Activated CD4-positive, CD25-positive, alpha-beta regulatory T cell treated with anti-CD3 and anti-CD28 coated beads, Interleukin-2, amount 50 U/mL, for 72 hours (primary cell): ENCODE data around the gene UNC13B.

ENCODE experiments used
- DNase-seq: peaks from one replicate; pipeline ENCODE4 v3.0.0; 2021

UNC13B gene

DNA sequence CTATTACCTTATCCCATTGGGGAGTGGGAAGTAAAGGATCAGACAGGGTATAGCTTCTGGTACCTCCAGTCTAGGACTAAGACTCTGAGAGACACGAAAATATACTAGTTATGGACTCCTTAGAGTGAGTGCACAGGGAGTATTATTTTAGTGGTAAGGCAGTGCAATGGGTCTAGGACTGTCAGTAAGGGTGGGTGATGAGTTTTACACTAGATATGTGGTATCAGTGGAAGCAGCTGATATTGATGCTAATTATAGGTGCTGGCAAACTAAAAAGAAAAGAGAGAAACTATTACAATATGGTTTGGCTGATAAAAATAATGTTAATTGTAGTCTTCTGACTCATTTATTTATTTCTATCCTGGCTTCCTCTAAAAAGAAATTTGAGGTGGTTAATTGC, 118.6 kb downstream of the UNC13B start:
- no peak for DNase-seq

DNA sequence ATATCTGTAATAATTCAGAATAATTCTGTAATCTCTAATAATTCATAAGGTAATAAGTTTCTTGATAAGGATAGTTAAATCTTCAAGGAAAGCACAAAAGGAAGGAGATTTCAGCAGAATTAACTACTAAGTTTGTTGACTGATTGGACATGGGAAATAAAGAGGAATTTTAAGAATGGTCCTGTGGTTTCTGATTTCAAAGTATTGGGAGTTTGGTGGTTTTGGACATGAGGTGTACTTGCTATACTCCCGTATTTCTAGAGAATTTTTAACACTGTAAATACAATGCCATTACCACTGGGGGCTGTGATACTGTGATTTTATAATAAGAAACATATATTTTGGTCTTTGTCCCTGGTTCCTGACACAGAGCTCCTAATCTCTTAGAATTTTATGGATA, 123.9 kb downstream of the UNC13B start:
- no peak for DNase-seq

DNA sequence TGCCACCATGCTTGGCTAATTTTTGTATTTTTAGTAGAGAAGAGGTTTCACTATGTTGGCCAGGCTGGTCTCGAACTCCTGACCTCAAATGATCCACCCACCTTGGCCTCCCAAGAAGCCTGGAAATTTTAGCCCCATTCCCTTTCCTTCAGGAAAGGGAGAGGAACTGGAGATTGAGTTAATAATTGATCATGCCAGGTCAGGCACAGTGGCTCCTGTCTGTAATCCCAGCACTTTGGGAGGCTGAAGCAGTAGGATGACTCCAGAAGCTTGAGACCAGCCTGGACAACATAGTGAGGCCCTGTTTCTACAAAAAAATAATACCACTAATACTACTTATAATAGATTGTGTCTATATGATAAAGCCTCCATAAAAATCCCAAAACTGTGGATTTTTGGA, 124.6 kb downstream of the UNC13B start:
- no peak for DNase-seq

DNA sequence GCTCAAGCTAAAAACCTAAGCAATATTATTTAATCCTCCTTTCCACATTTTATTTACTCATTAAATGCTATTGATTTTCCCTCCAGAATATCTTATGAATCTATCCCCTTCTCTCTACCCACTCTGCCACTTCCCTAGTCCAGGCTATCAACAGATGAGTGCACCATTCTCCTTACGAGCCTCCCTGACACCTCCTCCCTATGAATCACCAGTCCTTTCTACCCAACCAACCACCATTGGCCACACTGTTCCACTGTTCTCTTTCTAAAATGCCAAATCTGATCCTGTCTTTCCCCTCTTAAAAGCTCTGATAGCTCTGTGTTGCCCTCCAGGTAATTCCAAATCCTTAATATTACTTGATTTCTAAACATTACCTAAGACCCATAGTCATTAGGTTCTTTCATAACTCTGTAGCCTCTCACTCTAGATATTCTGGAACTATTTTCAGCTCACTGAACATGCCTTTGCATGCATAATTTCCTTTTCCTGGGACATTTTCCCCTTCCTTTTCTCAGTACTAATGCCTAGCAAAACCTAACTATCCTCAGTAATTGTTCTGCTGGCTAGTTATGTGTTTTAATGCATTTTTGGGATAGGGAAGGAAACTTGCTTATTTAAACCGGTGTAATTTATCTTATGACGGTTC, 126.3 kb downstream of the UNC13B start:
- no peak for DNase-seq

DNA sequence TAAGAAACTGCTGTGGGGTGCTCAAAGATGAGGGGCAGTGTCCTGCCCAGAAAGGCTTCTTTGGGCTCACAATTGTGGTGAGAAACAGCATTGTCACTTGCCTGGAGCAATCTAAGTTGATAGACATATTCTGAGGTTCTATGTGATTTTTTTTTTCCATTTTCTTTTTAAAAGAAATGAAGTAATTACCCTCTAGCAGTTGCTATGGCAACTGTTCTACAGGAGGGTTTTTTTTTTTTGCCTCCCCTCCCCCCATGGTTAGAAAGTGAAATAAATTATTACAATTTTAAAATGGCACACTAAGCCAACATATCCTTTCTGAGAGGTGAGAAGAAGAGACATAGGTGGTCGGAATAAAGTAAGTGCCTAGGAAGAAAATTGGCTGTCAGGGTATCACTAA, 127.0 kb downstream of the UNC13B start:
- DNase-seq, result no peak

DNA sequence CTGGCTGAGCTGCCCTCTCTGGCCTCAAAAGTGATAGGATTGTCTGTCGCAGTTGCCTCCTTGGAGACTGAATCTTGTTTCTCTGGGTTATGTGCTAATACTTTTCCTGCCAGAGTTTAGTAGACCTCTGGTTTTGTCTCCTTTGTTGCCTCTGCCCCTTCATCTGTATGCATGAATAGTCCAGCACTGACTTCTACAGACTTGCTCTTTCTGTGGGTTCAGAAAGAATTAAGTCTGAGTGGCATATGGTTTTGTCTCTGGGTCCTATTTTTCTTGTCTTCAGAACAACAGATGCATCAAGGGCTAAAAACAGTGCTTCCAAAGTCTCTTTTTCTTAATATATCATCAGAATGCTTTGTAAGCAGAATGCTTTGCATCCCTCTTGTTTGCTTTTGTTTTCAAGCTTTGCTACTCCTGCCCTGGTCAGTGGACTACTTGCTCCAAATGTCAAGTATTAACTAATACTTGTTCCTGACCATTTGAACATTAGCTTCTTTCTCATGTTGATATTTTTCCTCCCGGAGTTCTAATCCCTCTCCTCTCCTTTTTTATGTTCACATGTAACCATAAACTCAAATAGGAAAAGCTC, 131.7 kb downstream of the UNC13B start:
- DNase-seq, result no peak

DNA sequence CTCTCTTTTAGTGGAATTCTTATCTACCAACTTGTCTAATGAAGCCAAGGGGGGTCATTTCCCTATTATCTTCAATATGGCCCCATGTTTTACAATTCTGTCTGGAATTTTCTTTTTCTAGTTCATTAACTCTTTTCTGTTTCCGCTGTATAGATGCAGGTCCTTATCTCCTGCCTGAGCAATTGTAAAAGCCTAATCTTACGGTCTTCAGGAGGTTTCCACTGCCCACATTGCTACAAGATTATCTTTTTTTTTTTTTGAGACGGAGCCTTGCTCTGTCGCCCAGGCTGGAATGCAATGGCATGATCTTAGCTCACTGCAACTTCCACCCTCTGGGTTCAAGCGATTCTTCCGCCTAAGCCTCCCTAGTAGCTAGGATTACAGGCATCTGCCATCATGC, 132.3 kb downstream of the UNC13B start:
- DNase-seq, result no peak

DNA sequence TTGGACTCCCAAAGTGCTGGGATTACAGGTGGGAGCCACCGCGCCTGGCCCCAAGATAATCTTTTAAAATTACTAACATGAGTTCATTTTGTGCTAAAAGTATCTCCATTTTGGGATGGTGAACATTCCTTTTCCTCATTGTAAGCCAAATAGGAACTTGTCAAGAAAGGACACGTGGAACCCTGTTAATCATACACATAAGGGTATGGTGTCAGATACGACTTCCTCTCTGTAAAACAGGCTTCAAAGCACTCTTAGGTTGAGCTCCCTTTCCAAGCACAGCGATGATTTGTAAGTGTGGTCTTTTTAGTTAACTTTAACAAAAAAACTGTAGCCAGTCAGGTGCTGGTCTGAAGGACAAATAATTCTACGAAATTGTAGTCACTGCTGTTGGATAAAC, 132.7 kb downstream of the UNC13B start:
- no peak for DNase-seq

DNA sequence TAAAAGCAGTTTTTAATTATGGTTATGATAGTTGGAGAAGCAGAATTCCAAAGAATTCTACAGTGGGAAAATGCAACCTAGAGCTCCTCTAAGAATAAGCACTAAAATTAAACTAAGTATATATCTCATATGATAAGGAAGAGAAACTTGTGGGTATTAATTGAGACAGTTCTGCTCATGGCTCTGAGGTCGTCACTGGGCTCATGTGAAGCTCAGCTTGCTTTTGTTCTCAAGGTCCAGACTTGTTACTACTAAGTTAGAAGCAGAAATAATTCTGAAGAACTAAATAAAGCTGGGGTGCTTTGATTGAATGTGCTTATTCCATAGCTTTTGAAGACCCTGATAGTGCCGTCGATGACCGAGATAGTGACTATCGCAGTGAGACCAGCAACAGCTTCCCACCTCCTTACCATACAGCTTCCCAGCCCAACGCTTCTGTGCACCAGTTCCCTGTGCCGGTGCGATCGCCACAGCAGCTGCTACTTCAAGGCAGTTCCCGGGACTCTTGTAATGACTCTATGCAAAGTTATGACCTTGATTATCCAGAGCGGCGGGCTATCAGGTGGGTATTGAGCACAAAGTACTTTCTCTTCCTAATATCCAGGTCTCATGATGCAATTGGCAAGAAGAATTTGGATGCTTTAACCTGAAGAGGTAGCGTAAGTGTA, 133.7 kb downstream of the UNC13B start:
- no peak for DNase-seq

DNA sequence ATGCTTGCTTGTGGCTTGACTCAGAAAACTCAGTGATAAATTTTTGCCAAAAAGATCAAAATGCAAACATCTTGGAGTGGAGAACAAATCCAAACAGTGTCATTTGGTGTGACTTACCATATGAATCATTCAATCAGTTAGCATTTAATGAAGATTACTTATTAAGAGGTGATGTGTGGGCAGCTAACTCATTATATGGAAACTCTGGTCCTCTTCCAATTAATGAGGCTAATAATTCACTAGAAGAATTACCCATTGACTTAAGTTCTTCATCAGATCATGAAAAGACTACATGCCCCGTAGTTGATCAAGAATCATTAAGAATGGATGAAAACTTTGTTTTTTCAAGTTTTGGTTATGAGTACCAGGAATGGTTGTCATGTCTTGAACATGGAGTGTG, 141.8 kb downstream of the UNC13B start:
- DNase-seq, result no peak

DNA sequence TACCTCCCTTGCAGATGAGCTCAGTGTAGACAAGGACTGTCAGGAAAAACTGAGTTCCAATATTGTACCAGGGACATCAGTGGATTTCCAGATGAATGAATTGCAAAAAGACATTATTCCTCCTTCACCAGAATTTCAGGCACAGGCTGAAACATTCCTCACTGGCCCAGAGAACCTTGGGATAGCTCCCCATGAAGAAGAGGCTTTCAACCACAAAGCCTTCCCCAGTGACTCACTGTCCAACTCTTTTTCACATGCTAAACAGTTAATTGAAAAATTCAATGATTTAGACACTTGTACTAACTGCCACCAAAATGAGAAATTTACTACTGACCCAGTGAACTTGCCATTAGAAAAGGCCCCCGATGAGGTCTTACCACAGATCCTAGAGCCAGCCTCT, 144.5 kb downstream of the UNC13B start:
- no peak for DNase-seq

DNA sequence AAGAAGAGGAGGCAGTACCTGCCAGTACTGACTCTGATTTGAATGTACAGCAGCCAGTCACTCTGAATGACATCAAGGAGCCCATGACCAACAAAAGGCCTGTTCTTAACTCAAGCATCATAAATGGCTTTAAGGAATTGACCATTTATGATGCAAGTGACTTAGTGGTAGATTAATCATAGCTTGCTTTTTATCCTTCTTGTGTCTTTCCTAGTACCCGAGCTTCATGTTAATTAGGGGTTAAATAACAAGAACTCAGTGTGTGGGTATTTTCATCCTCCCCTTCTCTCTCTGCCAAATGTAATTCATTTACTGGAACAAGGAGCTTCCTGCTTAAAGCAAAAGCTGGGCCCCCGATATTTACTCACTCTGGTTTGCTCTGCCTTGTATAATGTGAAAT, 146.5 kb downstream of the UNC13B start:
- no peak for DNase-seq

DNA sequence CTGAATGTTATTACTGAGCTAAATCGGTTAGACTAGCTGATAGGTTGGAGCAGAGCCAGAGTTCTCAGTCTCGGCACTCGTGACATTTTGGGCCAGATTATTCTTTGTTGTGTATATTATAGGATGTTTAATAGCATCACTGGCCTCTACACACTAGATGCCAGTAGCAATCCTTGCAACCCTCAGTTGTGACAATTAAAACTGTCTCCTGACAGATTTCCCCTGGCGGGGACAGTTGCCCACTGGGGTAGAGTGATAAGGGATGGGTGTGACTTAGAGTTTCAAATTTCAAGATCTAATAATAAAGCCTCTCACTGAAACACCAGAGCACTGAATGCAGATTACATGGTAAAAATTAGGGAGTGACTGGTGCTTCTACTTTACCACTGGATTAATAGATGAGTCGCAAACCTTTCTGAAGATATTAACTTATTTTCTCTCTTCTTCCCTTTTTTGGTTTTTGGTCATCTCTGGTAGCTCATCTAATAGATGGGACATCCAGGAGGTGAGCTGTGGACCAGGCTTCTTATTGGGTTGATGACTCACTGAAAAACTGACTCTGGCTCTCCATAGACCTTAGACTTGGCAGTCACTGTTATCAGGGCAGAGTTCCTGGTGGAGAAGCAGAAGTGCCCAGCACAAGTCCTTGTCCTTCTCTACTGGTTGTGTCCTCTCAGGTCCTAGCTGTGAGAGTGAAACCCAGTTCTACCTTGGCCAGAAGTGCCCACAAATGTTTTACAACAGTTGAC, 150.3 kb downstream of the UNC13B start:
- DNase-seq, result no peak

DNA sequence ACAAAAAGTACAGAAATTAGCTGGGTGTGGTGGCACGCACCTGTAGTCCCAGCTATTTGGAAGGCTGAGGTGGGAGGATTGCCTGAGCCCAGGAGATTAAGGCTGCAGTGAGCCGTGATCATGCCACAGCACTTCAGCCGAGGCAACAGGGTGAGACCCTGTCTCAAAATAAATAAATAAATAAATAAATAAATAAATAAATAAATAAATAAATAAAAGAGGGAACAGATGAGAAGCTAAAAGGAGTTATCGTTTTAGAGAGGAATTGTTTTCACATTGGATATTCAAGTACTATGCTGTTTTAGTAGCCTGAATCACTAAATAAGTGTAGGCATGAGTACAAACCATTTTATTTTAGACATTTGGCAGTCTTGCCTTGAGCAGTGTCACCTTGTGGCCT, 151.7 kb downstream of the UNC13B start:
- DNase-seq, result no peak

DNA sequence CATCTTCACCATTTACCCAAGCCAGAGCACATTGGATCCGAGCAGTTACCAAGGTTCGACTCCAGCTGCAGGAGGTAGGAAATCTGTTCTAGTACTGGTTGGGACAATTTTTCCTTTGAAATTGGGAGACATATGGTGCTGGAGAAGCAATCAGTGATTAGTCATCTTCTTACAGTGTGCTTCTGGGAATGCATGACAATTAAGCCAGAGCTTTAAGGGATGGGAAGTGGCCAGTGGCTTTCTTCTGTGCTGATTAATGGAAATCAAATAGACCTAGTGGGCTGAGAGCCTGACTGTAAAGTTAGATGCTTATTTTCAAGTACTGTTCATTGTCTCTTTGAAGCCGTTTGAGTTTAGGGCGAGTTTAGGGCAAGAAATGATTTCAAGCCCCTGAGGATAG, 152.1 kb downstream of the UNC13B start:
- no peak for DNase-seq

DNA sequence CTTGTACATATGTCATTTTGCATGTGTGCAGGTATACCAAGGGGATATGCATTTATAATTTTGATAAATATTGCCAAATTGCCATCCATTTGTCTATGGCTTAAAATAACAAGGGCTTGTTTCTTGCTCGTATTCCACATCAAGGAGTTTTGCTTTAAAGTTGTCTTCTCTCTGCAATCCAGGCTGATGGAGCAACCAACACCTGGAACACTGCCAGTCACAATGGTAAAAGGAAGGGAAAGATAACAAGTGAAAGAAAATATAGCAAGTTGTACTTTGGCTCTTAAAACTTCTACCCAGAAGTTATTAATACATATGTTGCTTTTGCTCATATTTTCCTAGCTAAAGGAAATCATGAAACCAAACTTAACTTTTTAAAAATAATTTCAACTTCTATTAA, 156.9 kb downstream of the UNC13B start:
- no peak for DNase-seq

DNA sequence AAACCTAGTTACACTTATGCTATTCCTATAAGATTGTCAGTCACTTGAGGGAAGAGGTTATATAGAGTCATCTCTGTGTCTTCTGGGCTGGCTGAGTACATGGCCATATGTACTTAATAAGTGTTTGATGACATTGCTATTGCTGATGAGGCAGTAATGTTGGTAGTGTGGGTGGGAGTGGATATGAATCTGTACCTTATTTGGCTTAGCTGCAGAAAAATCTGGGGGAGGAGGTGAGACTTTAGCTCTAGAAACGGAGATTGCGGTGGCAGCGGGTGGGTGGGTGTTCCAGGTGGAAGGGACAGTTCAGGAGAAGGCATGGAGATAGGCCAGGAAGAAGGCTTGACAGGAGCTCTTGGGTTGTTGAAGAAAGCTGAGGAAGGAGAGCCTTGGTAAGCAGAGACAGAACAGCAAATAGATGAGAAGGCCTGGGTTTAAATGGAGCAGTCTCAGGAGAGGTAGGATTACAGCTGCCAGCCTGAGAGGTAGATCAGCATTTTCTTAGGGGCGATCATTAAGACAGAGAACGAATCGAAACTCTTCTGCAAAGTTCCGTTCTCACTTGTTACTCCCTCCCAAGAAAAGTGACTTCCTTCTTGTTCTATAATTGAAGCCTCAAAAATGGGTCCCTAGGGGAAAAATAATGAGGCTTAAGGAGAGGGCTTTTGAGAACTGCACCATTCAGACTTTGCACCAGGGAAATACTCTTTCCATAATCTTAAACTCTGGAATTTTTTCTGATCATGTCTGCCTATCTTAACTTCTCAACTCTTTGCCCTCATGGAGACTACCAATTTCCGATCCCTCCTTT, 160.5 kb downstream of the UNC13B start:
- DNase-seq, result no peak

DNA sequence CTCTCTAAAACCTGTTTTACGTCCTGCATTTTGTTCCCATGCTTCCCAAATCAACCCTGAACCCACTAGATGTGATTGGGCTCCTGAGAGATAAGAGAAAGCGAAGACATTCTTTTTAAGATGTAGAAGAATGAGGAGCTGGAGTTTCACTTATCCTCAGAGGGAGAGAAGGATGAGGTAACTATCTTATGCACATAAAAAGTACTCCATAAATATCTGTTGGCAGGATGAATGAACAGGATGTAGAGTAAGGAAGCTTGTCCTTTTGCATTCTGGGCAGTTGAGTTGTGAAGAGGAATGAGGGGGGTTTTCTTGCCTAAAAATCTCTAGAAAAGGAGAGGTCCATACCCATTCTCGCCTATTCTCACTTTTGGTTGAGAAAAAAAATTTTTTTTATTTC, 163.2 kb downstream of the UNC13B start:
- no peak for DNase-seq

DNA sequence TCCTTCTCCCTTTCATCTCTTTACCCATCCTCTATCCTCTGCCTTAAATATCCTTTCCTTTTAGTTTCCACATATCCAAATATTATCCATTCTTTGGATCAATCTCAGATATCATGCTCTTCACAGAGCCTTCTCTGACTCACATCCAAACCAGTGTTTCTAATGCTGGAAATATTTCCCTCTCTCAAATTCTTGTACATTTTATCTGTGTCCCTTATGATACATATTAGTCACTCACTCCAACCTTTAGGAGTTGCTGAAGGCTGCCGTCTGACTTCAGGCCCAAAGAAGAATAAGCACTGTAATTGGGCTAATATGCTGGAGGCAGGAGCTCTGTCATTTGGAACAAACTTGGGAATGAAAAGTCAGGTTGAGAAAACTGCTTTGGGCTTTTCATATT, 171.7 kb downstream of the UNC13B start:
- no peak for DNase-seq

DNA sequence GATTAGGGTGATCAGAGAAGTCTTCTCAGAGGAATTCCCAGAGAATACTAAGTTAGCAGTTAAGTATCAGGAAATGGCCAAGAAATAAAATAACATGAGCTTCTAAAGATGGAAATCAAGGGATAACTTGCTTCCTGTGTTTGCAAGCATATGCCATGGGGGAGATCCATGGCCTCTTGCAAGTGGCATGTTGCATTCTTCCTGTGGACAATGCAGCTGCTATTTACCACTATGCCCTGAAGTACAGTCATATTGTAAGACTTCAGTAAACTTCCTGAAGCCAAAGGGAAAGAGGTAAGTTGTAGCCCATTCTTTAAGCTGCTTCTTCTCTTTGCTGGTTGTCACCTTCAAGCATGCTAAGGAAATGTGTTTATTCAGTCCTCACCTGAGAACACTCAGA, 173.4 kb downstream of the UNC13B start:
- no peak for DNase-seq

DNA sequence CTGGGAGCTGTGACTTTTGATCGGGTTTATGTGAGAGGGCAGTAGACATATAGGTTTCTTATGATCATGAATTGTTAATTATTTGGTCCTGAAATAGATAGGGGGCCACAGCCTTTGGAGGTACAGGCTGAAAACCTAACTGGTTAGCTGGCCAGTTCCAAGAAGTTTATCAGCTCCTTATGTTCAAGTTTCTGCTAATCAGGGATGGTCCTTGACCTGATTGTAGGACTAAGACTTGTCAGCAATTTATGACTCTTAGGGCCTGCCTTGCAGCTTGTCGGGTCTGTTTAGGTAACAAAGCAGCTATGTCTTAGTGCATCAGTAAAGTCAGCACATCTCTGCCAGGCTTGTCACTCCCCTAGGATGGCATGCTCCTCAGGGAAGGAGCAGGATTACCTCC, 176.3 kb downstream of the UNC13B start:
- DNase-seq, result no peak

DNA sequence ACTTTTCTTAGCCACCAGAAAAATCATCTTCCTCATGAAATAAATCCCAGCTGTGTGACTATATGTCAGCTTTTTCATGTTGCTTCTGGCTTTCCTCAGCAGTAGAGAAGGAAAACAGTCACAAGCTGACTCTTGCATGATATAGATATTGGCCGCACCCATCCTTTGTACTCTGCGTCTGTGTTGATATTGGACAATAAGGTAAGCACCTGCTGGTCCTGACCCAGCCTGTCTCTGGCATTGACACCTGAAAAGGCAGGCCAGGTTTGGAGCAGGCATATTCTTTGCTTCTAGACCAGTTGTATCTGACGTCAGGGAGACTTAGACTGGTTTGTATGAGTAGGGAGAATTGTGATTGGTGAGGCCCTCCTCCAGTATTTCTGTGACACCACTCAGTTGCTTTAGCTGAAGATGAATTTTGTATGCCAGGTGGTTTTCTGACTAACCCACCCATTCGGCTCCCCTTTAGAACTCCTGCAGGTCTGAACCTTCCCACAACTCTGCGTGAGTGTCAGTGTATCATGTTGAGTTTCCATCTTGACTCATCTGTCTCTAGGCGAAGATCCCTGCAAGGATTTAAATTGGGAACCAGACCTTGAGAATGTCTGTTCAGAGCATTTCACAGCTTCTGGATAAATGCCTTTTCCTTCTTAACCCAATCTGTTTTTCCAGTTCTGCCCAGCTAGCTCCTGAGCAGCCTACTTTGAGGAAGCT, 176.9 kb downstream of the UNC13B start:
- no peak for DNase-seq

DNA sequence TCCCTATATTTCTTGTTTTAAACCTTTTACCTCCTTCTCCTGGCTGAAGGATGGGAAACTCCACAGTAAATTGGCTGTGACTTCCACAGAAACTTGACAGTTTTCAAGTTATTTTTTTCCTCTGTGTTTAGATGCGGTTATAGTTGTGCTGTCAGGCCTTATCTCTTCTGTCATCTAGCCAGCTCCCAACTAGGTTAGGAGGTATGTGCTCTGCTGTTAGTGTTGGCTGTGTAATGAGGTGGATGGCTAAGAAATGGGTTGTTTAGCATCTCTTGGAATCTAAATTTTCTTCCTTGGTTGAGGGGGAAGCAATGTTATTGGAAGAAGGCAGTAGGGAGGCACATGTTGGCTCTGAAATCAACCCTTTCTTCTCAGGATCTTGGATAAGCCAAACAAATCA, 178.2 kb downstream of the UNC13B start:
- DNase-seq, result no peak
